GM12875 (cell line): ENCODE measurements around the gene TRIO.

Experiments
- H3K4me3 ChIP-seq: one replicate; pipeline ENCODE4 v1.5.1; 2011; ENCODE audit warnings: low read depth, low read length, control low read depth
- CTCF ChIP-seq: IDR thresholded peaks from 2 replicates; pipeline ENCODE4 v1.5.1; 2011; ENCODE audit warnings: low read depth, mild to moderate bottlenecking, control low read depth, inconsistent platforms, low read length, moderate library complexity, borderline replicate concordance; ENCODE audit not compliant: insufficient read depth

Gene TRIO

GRCh38 chr5:14263699-14264098 is 120.6 kb downstream of the TRIO start:
- no peak overlapping the region for H3K4me3 ChIP-seq
- no peak for TF ChIP-seq CTCF

GRCh38 chr5:14264605-14265316 is 121.6 kb downstream of the TRIO start:
- TF ChIP-seq CTCF: no peak
- H3K4me3 ChIP-seq: peak overlapping the region; percentile 14

GRCh38 chr5:14265570-14265969 is 122.4 kb downstream of the TRIO start:
- no peak overlapping the region for H3K4me3 ChIP-seq
- no peak for TF ChIP-seq CTCF

- TF ChIP-seq CTCF: no peak
- H3K4me3 ChIP-seq: no peak overlapping the region
Observed at GRCh38 chr5:14266171-14266570, 123.0 kb downstream of the TRIO start.

GRCh38 chr5:14266686-14267085 is 123.5 kb downstream of the TRIO start:
- TF ChIP-seq CTCF: no peak
- no peak overlapping the region for H3K4me3 ChIP-seq

- TF ChIP-seq CTCF: no peak
- H3K4me3 ChIP-seq: no peak overlapping the region
Observed at GRCh38 chr5:14267166-14267838, 124.2 kb downstream of the TRIO start.

GRCh38 chr5:14267991-14268708 is 125.0 kb downstream of the TRIO start:
- TF ChIP-seq CTCF: no peak
- H3K4me3 ChIP-seq: no peak overlapping the region
